Nephron (organoid): ENCODE data around the gene CHRNA4.
A peak's percentile ranks its signal among the peaks of the same experiment; 100 is the strongest.

Experiments
- H3K27ac Mint-ChIP-seq, 3 experiments: 2 replicates each; pipeline ENCODE4 v1.8.0; 2020; ENCODE audit warnings: mixed read lengths in 3 of 3, mild to moderate bottlenecking in 2 of 3, moderate library complexity in 1 of 3
- H3K27me3 Mint-ChIP-seq: 2 replicates; pipeline ENCODE4 v1.8.0; 2021; ENCODE audit warnings: low read depth, mild to moderate bottlenecking, moderate library complexity, mixed read lengths
- H3K36me3 Mint-ChIP-seq: 2 replicates; pipeline ENCODE4 v1.8.0; 2020; ENCODE audit warnings: low read depth, mixed read lengths
- H3K4me1 Mint-ChIP-seq: 2 replicates; pipeline ENCODE4 v1.8.0; 2020; ENCODE audit warnings: mixed read lengths
- H3K4me3 Mint-ChIP-seq, 3 experiments: 2 replicates each; pipeline ENCODE4 v1.8.0; 2020; ENCODE audit warnings: mild to moderate bottlenecking in 3 of 3, mixed read lengths in 3 of 3, moderate library complexity in 2 of 3
- H3K9me3 Mint-ChIP-seq: 2 replicates; pipeline ENCODE4 v1.8.0; 2020; ENCODE audit warnings: mixed read lengths
- TF ChIP-seq, protein P1 (sequence below), 3 experiments: fragments of 200-600 bp; sonication (generic); IDR thresholded peaks; one replicate each; pipeline ENCODE4 v1.5.0; 2021; ENCODE audit warnings: antibody characterized with exemption in 3 of 3; ENCODE audit not compliant: unreplicated experiment in 3 of 3

CHRNA4 gene

DNA sequence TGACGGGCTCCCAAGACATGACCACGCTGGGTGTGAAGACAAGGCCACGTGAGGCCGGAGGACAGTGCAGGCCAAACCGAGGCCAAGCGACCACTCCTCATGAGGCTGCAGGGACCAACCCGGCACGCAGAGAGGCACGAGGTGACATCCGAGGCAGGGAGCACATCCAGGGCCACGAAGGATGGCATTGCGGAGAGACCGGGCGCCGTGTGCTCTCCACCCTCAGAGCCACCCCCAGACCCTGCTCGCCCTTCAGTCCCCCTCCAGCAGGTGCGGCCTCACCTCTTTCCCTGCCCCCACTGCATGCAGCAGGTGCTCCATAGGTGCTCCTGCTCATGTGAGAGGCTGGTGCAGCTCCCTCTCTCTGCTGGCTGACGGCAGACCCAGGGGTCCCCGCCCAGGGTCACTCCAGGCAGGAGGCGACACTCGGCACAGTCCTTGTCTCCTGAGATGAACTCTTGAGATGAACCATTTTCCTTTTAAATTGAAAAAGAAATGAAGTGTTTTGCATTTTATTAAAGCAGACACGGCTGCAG lies 33.8 kb upstream of the CHRNA4 start:
- Mint-ChIP-seq H3K36me3 (no peaks in the 10 kb centered on the region), H3K4me3 (no peak overlapping the region), H3K27ac (no peak overlapping the region), H3K9me3 (peaks cover 16% of the 10 kb centered on the region), H3K4me1 (peaks cover 19% of the 10 kb centered on the region), H3K27me3 (peaks cover 17% of the 10 kb centered on the region)
- TF ChIP-seq, protein P1, sequence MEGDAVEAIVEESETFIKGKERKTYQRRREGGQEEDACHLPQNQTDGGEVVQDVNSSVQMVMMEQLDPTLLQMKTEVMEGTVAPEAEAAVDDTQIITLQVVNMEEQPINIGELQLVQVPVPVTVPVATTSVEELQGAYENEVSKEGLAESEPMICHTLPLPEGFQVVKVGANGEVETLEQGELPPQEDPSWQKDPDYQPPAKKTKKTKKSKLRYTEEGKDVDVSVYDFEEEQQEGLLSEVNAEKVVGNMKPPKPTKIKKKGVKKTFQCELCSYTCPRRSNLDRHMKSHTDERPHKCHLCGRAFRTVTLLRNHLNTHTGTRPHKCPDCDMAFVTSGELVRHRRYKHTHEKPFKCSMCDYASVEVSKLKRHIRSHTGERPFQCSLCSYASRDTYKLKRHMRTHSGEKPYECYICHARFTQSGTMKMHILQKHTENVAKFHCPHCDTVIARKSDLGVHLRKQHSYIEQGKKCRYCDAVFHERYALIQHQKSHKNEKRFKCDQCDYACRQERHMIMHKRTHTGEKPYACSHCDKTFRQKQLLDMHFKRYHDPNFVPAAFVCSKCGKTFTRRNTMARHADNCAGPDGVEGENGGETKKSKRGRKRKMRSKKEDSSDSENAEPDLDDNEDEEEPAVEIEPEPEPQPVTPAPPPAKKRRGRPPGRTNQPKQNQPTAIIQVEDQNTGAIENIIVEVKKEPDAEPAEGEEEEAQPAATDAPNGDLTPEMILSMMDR (IDR thresholded peaks at IDR 0.05; ENCODE audit: unreplicated experiment in 3 of 3), result no peak

DNA sequence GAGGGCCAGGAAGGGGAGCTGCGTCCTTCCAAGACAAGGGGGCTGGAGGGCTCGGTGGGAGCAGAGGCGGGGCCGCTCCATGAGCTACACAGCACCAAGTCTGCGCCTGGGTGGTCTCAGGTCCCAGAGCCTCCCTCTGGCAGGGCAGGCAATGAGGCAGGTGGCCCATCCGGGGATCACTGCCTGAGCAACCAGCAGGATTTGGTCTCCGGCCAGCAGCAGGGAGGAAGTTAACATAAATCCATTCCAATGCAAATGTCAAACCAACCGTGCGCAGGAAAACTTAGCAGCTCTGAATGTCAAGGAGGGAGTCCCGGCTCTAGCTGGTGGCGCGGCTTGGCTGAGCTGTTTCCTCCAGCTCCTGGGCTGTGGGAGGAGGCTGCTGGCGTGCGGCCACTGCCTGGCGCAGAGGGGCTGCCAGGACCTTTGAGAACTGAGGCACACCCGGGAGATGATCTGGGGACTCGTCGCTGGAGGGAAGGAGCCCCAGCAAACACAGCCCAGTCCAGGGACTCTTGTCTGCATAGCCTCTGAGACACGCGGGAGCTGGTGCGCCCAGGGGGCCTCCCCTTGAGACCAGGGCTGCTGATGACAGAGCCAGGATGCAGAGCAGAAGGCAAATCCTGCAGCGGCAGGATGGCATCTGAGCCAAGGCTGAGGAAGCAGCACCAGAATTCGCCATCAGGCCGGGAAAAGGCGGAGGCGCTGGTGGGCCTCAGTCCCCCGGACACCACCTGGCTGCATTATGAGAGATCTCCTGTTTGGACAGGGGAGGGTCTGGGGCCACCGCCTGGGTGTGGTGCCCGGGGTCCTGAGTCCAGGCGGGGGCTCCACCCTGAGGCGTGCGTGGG lies 33.1 kb upstream of the CHRNA4 start:
- TF ChIP-seq, protein P1 (IDR thresholded peaks at IDR 0.05; ENCODE audit: unreplicated experiment in 3 of 3), result no peak
- Mint-ChIP-seq H3K27me3 (peaks cover 17% of the 10 kb centered on the region), H3K27ac (peak overlapping the region; percentile 73 to 84 (median 76)), H3K4me1 (peaks cover 19% of the 10 kb centered on the region), H3K4me3 (peak overlapping the region; percentile 13 to 60 (median 49)), H3K36me3 (no peaks in the 10 kb centered on the region), H3K9me3 (peaks cover 19% of the 10 kb centered on the region)

DNA sequence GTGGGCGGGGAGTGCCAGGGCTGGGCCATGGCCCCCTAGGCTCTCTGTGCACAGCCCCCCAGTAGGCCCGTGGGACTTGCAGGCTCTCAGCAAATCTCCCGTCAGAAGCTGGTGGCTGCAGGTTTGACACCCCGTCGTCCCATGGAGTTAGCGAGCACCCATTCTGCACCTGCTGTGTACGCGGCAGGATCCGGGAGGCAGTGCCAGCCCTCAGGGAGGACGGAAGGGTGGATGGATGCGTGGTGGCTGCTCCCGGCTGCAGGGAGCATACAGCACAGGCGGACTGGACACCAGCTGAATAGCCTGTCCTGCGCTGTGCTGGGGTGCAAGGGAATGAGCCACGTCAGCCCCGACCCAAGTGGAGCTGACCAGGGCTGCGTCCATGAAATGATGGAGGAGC lies 32.4 kb upstream of the CHRNA4 start:
- Mint-ChIP-seq H3K4me1 (peaks cover 19% of the 10 kb centered on the region), H3K27ac (peak overlapping the region; percentile 73 to 84 (median 76)), H3K4me3 (peak overlapping the region in 1 of 3 experiments; percentile 10), H3K36me3 (no peaks in the 10 kb centered on the region), H3K27me3 (peaks cover 17% of the 10 kb centered on the region), H3K9me3 (peaks cover 25% of the 10 kb centered on the region)
- TF ChIP-seq, protein P1 (IDR thresholded peaks at IDR 0.05; ENCODE audit: unreplicated experiment in 3 of 3), result no peak

DNA sequence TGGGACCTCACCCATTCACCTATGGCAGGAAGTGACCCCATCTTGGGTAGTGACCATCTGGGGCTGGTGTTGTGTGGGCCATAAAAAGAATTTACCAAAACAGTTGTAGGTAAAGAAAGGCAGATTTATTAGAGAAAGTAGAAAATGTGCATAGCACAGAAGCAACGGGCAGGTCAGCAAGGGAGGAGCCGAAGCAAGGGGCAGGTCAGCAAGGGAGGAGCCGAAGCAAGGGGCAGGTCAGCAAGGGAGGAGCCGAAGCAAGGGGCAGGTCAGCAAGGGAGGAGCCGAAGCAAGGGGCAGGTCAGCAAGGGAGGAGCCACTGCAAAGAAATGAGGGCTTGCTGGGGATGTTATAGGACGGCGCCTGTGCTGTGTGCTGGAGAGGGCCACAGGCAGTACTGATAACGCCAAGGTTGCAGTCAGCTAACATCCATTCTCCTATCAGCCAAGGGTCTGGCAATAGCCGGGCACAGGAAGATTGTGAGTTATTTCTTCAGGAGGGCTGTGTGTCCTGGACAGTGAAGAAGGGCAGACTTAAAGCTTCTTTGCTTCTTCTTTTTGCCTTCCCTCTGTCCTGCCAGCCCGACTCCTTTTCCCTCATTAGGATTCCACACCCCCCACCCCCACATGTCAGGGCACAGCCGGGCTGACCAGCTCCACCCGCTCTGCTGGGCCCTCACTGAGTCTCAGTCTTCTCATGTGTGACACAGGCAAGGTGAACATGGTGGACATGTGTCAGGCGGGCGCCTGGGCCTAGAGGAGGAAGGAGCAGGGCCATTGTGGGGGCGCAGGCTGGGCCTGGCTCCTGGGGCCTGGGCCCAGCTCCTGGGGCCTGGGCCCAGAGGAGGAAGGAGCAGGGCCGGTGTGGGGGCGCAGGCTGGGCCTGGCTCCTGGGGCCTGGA lies 31.6 kb upstream of the CHRNA4 start:
- peaks cover 5% of the 10 kb centered on the region for H3K36me3 Mint-ChIP-seq
- H3K4me1 Mint-ChIP-seq, result peaks cover 19% of the 10 kb centered on the region
- H3K27ac Mint-ChIP-seq, result no peak overlapping the region
- peaks cover 16% of the 10 kb centered on the region for H3K27me3 Mint-ChIP-seq
- H3K9me3 Mint-ChIP-seq, result peaks cover 30% of the 10 kb centered on the region
- TF ChIP-seq, protein P1 (IDR thresholded peaks at IDR 0.05; ENCODE audit: unreplicated experiment in 3 of 3), result no peak
- no peak overlapping the region for H3K4me3 Mint-ChIP-seq

DNA sequence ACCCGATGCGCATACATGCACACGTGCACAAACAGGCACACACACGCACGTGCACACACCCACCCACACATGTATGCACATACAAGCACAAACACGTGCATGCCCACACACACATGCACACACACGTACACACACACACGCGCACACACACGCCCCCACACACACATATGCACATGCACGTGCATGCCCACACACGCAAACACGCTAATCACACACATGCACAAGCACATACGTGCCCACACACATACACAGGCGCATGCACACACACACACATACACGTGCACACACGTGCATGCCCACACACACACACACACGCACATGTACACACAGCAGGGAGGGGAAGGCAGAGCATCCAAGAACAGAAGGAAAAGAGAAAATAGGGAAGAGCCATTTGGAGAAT lies 26.8 kb upstream of the CHRNA4 start:
- TF ChIP-seq, protein P1 (IDR thresholded peaks at IDR 0.05; ENCODE audit: unreplicated experiment in 3 of 3), result no peak
- Mint-ChIP-seq H3K4me1 (peaks cover 5% of the 10 kb centered on the region), H3K4me3 (no peak overlapping the region), H3K27me3 (peaks cover 9% of the 10 kb centered on the region), H3K36me3 (peaks cover 10% of the 10 kb centered on the region), H3K9me3 (peaks cover 53% of the 10 kb centered on the region), H3K27ac (no peak overlapping the region)
